Trophoblast cell (in vitro differentiated cells and primary cell): ENCODE measurements around the gene TNS3.

Experiments
- DNase-seq, 2 donors: peaks; one replicate each; pipeline ENCODE4 v3.0.0-alpha.2; 2016
- H2AFZ ChIP-seq: 2 replicates; pipeline ENCODE4 v1.6.1; 2013; ENCODE audit warnings: low read length, moderate library complexity, mild to moderate bottlenecking; ENCODE audit not compliant: insufficient read depth, poor library complexity
- H2AK5ac ChIP-seq: 2 replicates; pipeline ENCODE4 v1.6.1; 2013; ENCODE audit warnings: mild to moderate bottlenecking, low read length
- H2BK120ac ChIP-seq: 2 replicates; pipeline ENCODE4 v1.6.1; 2013; ENCODE audit warnings: low read length, mild to moderate bottlenecking, moderate library complexity; ENCODE audit not compliant: insufficient read depth, poor library complexity
- H2BK12ac ChIP-seq: 2 replicates; pipeline ENCODE4 v1.6.1; 2013; ENCODE audit warnings: mild to moderate bottlenecking, low read length, moderate library complexity
- H2BK5ac ChIP-seq: 2 replicates; pipeline ENCODE4 v1.6.1; 2013; ENCODE audit warnings: low read length, low read depth, moderate library complexity, mild to moderate bottlenecking; ENCODE audit not compliant: poor library complexity
- H3K14ac ChIP-seq: 2 replicates; pipeline ENCODE4 v1.6.1; 2013; ENCODE audit warnings: mild to moderate bottlenecking, low read length
- H3K18ac ChIP-seq: 2 replicates; pipeline ENCODE4 v1.6.1; 2013; ENCODE audit warnings: mild to moderate bottlenecking, low read length
- H3K23ac ChIP-seq: 2 replicates; pipeline ENCODE4 v1.6.1; 2013; ENCODE audit warnings: low read length
- H3K27ac ChIP-seq: 2 replicates; pipeline ENCODE4 v1.5.1; 2013; ENCODE audit warnings: low read depth, mild to moderate bottlenecking, inconsistent platforms, low read length, moderate library complexity
- H3K27me3 ChIP-seq: 2 replicates; pipeline ENCODE4 v1.6.1; 2013; ENCODE audit warnings: inconsistent platforms, mild to moderate bottlenecking, low read length, moderate library complexity; ENCODE audit not compliant: insufficient read depth
- H3K36me3 ChIP-seq, 2 experiments: 1 replicate in 1 of 2; 2 replicates in 1 of 2; pipeline ENCODE4 v1.6.1; 2013; ENCODE audit warnings: low read length in 2 of 2, mild to moderate bottlenecking in 2 of 2, moderate library complexity in 1 of 2; ENCODE audit not compliant: insufficient read depth in 2 of 2, control insufficient read depth in 1 of 2
- H3K4ac ChIP-seq: 2 replicates; pipeline ENCODE4 v1.6.1; 2013; ENCODE audit warnings: low read depth, mild to moderate bottlenecking, low read length, moderate library complexity
- H3K4me1 ChIP-seq, 2 experiments: 1 replicate in 1 of 2; 2 replicates in 1 of 2; pipeline ENCODE4 v1.6.1; 2013; ENCODE audit warnings: low read length in 2 of 2, mild to moderate bottlenecking in 2 of 2, moderate library complexity in 1 of 2; ENCODE audit not compliant: insufficient read depth in 2 of 2, control insufficient read depth in 1 of 2
- H3K4me2 ChIP-seq: 2 replicates; pipeline ENCODE4 v1.6.1; 2013; ENCODE audit warnings: inconsistent platforms, mild to moderate bottlenecking, low read length, moderate library complexity
- H3K4me3 ChIP-seq: 2 replicates; pipeline ENCODE4 v1.5.1; 2013; ENCODE audit warnings: mild to moderate bottlenecking, low read depth, low read length, inconsistent platforms
- H3K79me1 ChIP-seq: one replicate; pipeline ENCODE4 v1.6.1; 2013; ENCODE audit warnings: low read length
- H3K79me2 ChIP-seq: 2 replicates; pipeline ENCODE4 v1.6.1; 2013; ENCODE audit warnings: low read length, mild to moderate bottlenecking; ENCODE audit not compliant: control insufficient read depth, insufficient read depth, poor library complexity
- H3K9ac ChIP-seq: 2 replicates; pipeline ENCODE4 v1.6.1; 2013; ENCODE audit warnings: mild to moderate bottlenecking, low read length
- H3K9me3 ChIP-seq: 2 replicates; pipeline ENCODE4 v1.6.1; 2013; ENCODE audit warnings: low read depth, mild to moderate bottlenecking, control low read depth, inconsistent platforms, low read length; ENCODE audit not compliant: insufficient read depth
- H4K12ac ChIP-seq: 2 replicates; pipeline ENCODE4 v1.6.1; 2013; ENCODE audit warnings: low read depth, mild to moderate bottlenecking, low read length, moderate library complexity
- H4K8ac ChIP-seq: 2 replicates; pipeline ENCODE4 v1.6.1; 2013; ENCODE audit warnings: low read depth, mild to moderate bottlenecking, low read length, moderate library complexity
- H4K91ac ChIP-seq: one replicate; pipeline ENCODE4 v1.6.1; 2013; ENCODE audit warnings: low read depth, mild to moderate bottlenecking, low read length, moderate library complexity
- WGBS: extraction: QIAGEN DNeasy Blood & Tissue Kit; methylation state at CpG from one replicate; pipeline ENCODE4 v1.1.7; 2013; ENCODE audit warnings: missing lambda C conversion rate; ENCODE audit not compliant: insufficient read length, insufficient coverage; ENCODE audit errors: extremely low coverage; 5-methylcytosine and 5-hydroxymethylcytosine counted together

Gene TNS3

GRCh38 chr7:47537716-47538675, 43.9 kb downstream of the TNS3 start:
- Histone ChIP-seq H3K4me2 (peak overlapping the region; percentile 70), H3K23ac (no peak overlapping the region), H3K14ac (peak overlapping the region; percentile 84), H3K9me3 (peaks cover 4% of the 10 kb centered on the region), H2BK12ac (peak overlapping the region; percentile 73), H3K4ac (peak overlapping the region; percentile 80), H3K18ac (peak overlapping the region; percentile 81), H3K27me3 (no peaks in the 10 kb centered on the region), H2AK5ac (peak overlapping the region; percentile 43), H2AFZ (no peak overlapping the region), H3K27ac (peak overlapping the region; percentile 91), H2BK120ac (peak overlapping the region; percentile 20), H3K4me3 (no peak overlapping the region), H3K4me1 (peaks cover 49 to 69% of the 10 kb centered on the region in 2 experiments), H4K12ac (peak overlapping the region; percentile 11), H4K8ac (peak overlapping the region; percentile 79), H3K79me1 (peaks cover 63% of the 10 kb centered on the region), H3K79me2 (peaks cover 21% of the 10 kb centered on the region), H3K9ac (peak overlapping the region; percentile 90), H4K91ac (peak overlapping the region; percentile 83), H2BK5ac (peak overlapping the region; percentile 85), H3K36me3 (peaks cover 11 to 12% of the 10 kb centered on the region in 2 experiments)
- DNase-seq, result no peak
- no CpG with 5 or more reads among the region's 17 CpGs for WGBS

GRCh38 chr7:47536661-47537611, 45.0 kb downstream of the TNS3 start:
- Histone ChIP-seq H2BK12ac (peak overlapping the region; percentile 8), H3K4ac (peak overlapping the region; percentile 80), H3K4me1 (peaks cover 52 to 71% of the 10 kb centered on the region in 2 experiments), H3K9ac (peak overlapping the region; percentile 90), H3K27me3 (no peaks in the 10 kb centered on the region), H4K8ac (peak overlapping the region; percentile 8), H3K27ac (peak overlapping the region; percentile 91), H2BK5ac (peak overlapping the region; percentile 14), H4K12ac (peak overlapping the region; percentile 1), H3K9me3 (peaks cover 4% of the 10 kb centered on the region), H2AFZ (peak overlapping the region; percentile 9), H2AK5ac (peak overlapping the region; percentile 63), H4K91ac (peak overlapping the region; percentile 83), H3K14ac (peak overlapping the region; percentile 62), H3K4me2 (peak overlapping the region; percentile 70), H3K23ac (peak overlapping the region; percentile 59), H3K79me2 (peaks cover 28% of the 10 kb centered on the region), H3K79me1 (peaks cover 63% of the 10 kb centered on the region), H2BK120ac (peak overlapping the region; percentile 20), H3K18ac (peak overlapping the region; percentile 20), H3K4me3 (peak overlapping the region; percentile 77), H3K36me3 (peaks cover 5 to 9% of the 10 kb centered on the region in 2 experiments)
- no CpG with 5 or more reads among the region's 96 CpGs for WGBS
- DNase-seq, result peak in 1 of 2 donors; percentile 62

DNA sequence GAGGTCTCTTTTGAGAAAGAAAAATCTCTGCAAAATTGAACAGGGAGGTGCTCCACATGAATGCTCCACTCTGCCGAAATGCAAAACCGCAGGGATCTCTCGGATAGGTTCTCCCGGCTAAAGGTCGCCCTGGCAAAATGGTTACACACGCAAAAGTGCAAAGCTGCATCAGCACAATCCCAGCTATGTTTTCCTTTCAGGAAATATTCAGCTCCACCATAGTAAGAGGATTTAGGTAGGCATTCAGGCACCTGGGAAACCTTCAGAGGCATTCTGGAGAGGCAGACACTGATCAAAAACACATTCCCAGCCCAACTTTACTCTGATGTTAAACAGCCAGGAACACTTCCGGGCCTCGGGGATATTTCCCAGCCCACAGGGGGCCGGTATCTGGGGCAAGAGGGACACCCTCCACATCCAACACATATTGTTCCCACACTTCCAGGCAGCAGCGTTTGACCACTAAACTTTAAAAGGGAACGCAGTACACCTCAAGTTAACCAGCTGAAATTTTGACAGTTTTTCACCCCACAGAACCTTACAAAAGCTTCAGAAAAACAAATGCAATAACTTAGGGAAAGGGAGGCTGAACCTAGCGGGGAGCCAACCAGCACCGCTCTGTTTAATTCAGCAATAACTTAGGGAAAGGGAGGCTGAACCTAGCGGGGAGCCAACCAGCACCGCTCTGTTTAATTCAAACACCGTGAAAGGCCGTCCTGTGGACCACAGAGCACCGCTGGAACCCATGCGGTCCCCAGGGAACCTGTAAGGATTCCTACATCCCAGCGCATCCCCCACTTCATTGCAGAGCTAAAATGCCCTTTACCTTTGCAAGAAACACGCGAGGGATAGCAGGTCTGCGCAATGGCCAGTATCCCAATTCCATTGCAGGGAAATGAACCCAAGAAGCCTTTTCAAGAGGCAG, 45.9 kb downstream of the TNS3 start:
- Histone ChIP-seq H4K91ac (peak overlapping the region; percentile 84), H2BK5ac (peak overlapping the region; percentile 14), H2BK12ac (peak overlapping the region; percentile 8), H2BK120ac (peak overlapping the region; percentile 66), H3K14ac (peak overlapping the region; percentile 62), H3K79me2 (peaks cover 32% of the 10 kb centered on the region), H3K4me1 (peaks cover 51 to 72% of the 10 kb centered on the region in 2 experiments), H3K27ac (peak overlapping the region; percentile 91), H3K27me3 (no peaks in the 10 kb centered on the region), H2AFZ (no peak overlapping the region), H3K4ac (peak overlapping the region; percentile 14), H3K4me2 (peak overlapping the region; percentile 70), H3K79me1 (peaks cover 65% of the 10 kb centered on the region), H3K36me3 (peaks cover 8 to 10% of the 10 kb centered on the region in 2 experiments), H3K18ac (peak overlapping the region; percentile 20), H3K9ac (peak overlapping the region; percentile 90), H3K4me3 (peak overlapping the region; percentile 77), H2AK5ac (peak overlapping the region; percentile 16), H3K23ac (peak overlapping the region; percentile 59), H3K9me3 (peaks cover 4% of the 10 kb centered on the region), H4K12ac (peak overlapping the region; percentile 1), H4K8ac (peak overlapping the region; percentile 24)
- no CpG with 5 or more reads among the region's 23 CpGs for WGBS
- DNase-seq, result peak in 1 of 2 donors; percentile 70
